ENCODE measurements around the gene FNDC3B.
A peak's percentile ranks its signal among the peaks of the same experiment; 100 is the strongest.

FNDC3B gene

GRCh38 chr3:172148702-172149565 is 109.6 kb downstream of the FNDC3B start:
- H3K4me1 Mint-ChIP-seq (ENCODE audit: low read depth) = peaks cover 60% of the 10 kb centered on the region
- no peaks in the 10 kb centered on the region for H3K27me3 Mint-ChIP-seq
- DNase-seq = no peak
- no peaks in the 10 kb centered on the region for H3K9me3 Mint-ChIP-seq
- peak overlapping the region; percentile 1 for H3K27ac Mint-ChIP-seq
- peaks cover 3% of the 10 kb centered on the region for H3K36me3 Mint-ChIP-seq (ENCODE audit: low read depth)
- H3K4me3 Mint-ChIP-seq = no peak overlapping the region

GRCh38 chr3:172150268-172150667 is 110.9 kb downstream of the FNDC3B start:
- Mint-ChIP-seq H3K4me3 (no peak overlapping the region), H3K4me1 (ENCODE audit: low read depth) (peaks cover 58% of the 10 kb centered on the region), H3K27me3 (no peaks in the 10 kb centered on the region), H3K27ac (no peak overlapping the region), H3K9me3 (no peaks in the 10 kb centered on the region), H3K36me3 (ENCODE audit: low read depth) (no peaks in the 10 kb centered on the region)
- DNase-seq = no peak

GRCh38 chr3:172150913-172151650 is 111.7 kb downstream of the FNDC3B start:
- no peaks in the 10 kb centered on the region for H3K36me3 Mint-ChIP-seq (ENCODE audit: low read depth)
- no peaks in the 10 kb centered on the region for H3K27me3 Mint-ChIP-seq
- H3K4me3 Mint-ChIP-seq = no peak overlapping the region
- no peaks in the 10 kb centered on the region for H3K9me3 Mint-ChIP-seq
- no peak overlapping the region for H3K27ac Mint-ChIP-seq
- no peak for DNase-seq
- peaks cover 59% of the 10 kb centered on the region for H3K4me1 Mint-ChIP-seq (ENCODE audit: low read depth)

GRCh38 chr3:172151651-172152649 is 112.6 kb downstream of the FNDC3B start:
- no peak overlapping the region for H3K4me3 Mint-ChIP-seq
- H3K27me3 Mint-ChIP-seq = no peaks in the 10 kb centered on the region
- H3K36me3 Mint-ChIP-seq (ENCODE audit: low read depth) = no peaks in the 10 kb centered on the region
- no peak overlapping the region for H3K27ac Mint-ChIP-seq
- H3K4me1 Mint-ChIP-seq (ENCODE audit: low read depth) = peaks cover 56% of the 10 kb centered on the region
- no peaks in the 10 kb centered on the region for H3K9me3 Mint-ChIP-seq
- DNase-seq = no peak

- Mint-ChIP-seq H3K27me3 (no peaks in the 10 kb centered on the region), H3K27ac (peak overlapping the region; percentile 63), H3K9me3 (no peaks in the 10 kb centered on the region), H3K4me3 (peak overlapping the region; percentile 44), H3K36me3 (ENCODE audit: low read depth) (no peaks in the 10 kb centered on the region), H3K4me1 (ENCODE audit: low read depth) (peaks cover 50% of the 10 kb centered on the region)
- no peak for DNase-seq
These were observed 113.5 kb downstream of the FNDC3B start for GRCh38 chr3:172152874-172153273.

- H3K36me3 Mint-ChIP-seq (ENCODE audit: low read depth) = no peaks in the 10 kb centered on the region
- DNase-seq = peak; percentile 45
- H3K27ac Mint-ChIP-seq = peak overlapping the region; percentile 63
- no peaks in the 10 kb centered on the region for H3K9me3 Mint-ChIP-seq
- peak overlapping the region; percentile 44 for H3K4me3 Mint-ChIP-seq
- H3K4me1 Mint-ChIP-seq (ENCODE audit: low read depth) = peaks cover 48% of the 10 kb centered on the region
- H3K27me3 Mint-ChIP-seq = no peaks in the 10 kb centered on the region
These were observed 114.0 kb downstream of the FNDC3B start for GRCh38 chr3:172153335-172153861.

- Mint-ChIP-seq H3K27me3 (no peaks in the 10 kb centered on the region), H3K4me1 (ENCODE audit: low read depth) (peaks cover 42% of the 10 kb centered on the region), H3K4me3 (no peak overlapping the region), H3K36me3 (ENCODE audit: low read depth) (no peaks in the 10 kb centered on the region), H3K9me3 (no peaks in the 10 kb centered on the region), H3K27ac (no peak overlapping the region)
- no peak for DNase-seq
These were observed 115.6 kb downstream of the FNDC3B start for GRCh38 chr3:172154768-172155664.

GRCh38 chr3:172155897-172156585 is 116.7 kb downstream of the FNDC3B start:
- no peak for DNase-seq
- H3K9me3 Mint-ChIP-seq = no peaks in the 10 kb centered on the region
- H3K27me3 Mint-ChIP-seq = no peaks in the 10 kb centered on the region
- no peaks in the 10 kb centered on the region for H3K36me3 Mint-ChIP-seq (ENCODE audit: low read depth)
- no peak overlapping the region for H3K4me3 Mint-ChIP-seq
- peaks cover 40% of the 10 kb centered on the region for H3K4me1 Mint-ChIP-seq (ENCODE audit: low read depth)
- H3K27ac Mint-ChIP-seq = no peak overlapping the region

- Mint-ChIP-seq H3K9me3 (no peaks in the 10 kb centered on the region), H3K4me3 (no peak overlapping the region), H3K4me1 (ENCODE audit: low read depth) (peaks cover 40% of the 10 kb centered on the region), H3K27ac (no peak overlapping the region), H3K27me3 (no peaks in the 10 kb centered on the region), H3K36me3 (ENCODE audit: low read depth) (no peaks in the 10 kb centered on the region)
- no peak for DNase-seq
These were observed 117.2 kb downstream of the FNDC3B start for GRCh38 chr3:172156586-172156955.

- H3K4me3 Mint-ChIP-seq = no peak overlapping the region
- no peak overlapping the region for H3K27ac Mint-ChIP-seq
- no peaks in the 10 kb centered on the region for H3K36me3 Mint-ChIP-seq (ENCODE audit: low read depth)
- H3K4me1 Mint-ChIP-seq (ENCODE audit: low read depth) = peaks cover 31% of the 10 kb centered on the region
- H3K9me3 Mint-ChIP-seq = no peaks in the 10 kb centered on the region
- no peak for DNase-seq
- H3K27me3 Mint-ChIP-seq = no peaks in the 10 kb centered on the region
These were observed 118.3 kb downstream of the FNDC3B start for GRCh38 chr3:172157564-172158258.

- Mint-ChIP-seq H3K9me3 (no peaks in the 10 kb centered on the region), H3K4me3 (no peak overlapping the region), H3K27ac (no peak overlapping the region), H3K27me3 (no peaks in the 10 kb centered on the region), H3K4me1 (ENCODE audit: low read depth) (peaks cover 23% of the 10 kb centered on the region), H3K36me3 (ENCODE audit: low read depth) (no peaks in the 10 kb centered on the region)
- no peak for DNase-seq
These were observed 119.4 kb downstream of the FNDC3B start for GRCh38 chr3:172158741-172159140.

- no peak overlapping the region for H3K4me3 Mint-ChIP-seq
- H3K4me1 Mint-ChIP-seq (ENCODE audit: low read depth) = peaks cover 19% of the 10 kb centered on the region
- no peaks in the 10 kb centered on the region for H3K27me3 Mint-ChIP-seq
- H3K36me3 Mint-ChIP-seq (ENCODE audit: low read depth) = no peaks in the 10 kb centered on the region
- H3K9me3 Mint-ChIP-seq = no peaks in the 10 kb centered on the region
- no peak for DNase-seq
- H3K27ac Mint-ChIP-seq = no peak overlapping the region
These were observed 120.0 kb downstream of the FNDC3B start for GRCh38 chr3:172159376-172159775.
